AG09309 (cell line): ENCODE data around the gene SGPL1.

ENCODE experiments used
- DNase-seq: peaks from one replicate; pipeline ENCODE4 v3.0.0-alpha.2; 2010; ENCODE audit warnings: low read depth
- H3K4me3 ChIP-seq: 2 replicates; pipeline ENCODE4 v1.5.1; 2011; ENCODE audit warnings: mild to moderate bottlenecking, low read depth, low read length, moderate library complexity; ENCODE audit not compliant: control insufficient read depth
- CTCF ChIP-seq: IDR thresholded peaks from 2 replicates; pipeline ENCODE4 v1.5.1; 2011; ENCODE audit warnings: mild to moderate bottlenecking, low read depth, low read length, inconsistent platforms; ENCODE audit not compliant: insufficient read depth, control insufficient read depth; ENCODE audit errors: missing control alignments

Gene SGPL1

GRCh38 chr10:70777063-70777875 lies 38.5 kb upstream of the SGPL1 start:
- no peak for TF ChIP-seq CTCF
- DNase-seq: no peak
- H3K4me3 ChIP-seq: no peak overlapping the region

GRCh38 chr10:70778267-70778924 lies 37.4 kb upstream of the SGPL1 start:
- H3K4me3 ChIP-seq: no peak overlapping the region
- no peak for DNase-seq
- no peak for TF ChIP-seq CTCF

GRCh38 chr10:70779088-70779487 lies 36.7 kb upstream of the SGPL1 start:
- TF ChIP-seq CTCF: no peak
- no peak for DNase-seq
- no peak overlapping the region for H3K4me3 ChIP-seq

GRCh38 chr10:70779511-70780369 lies 36.0 kb upstream of the SGPL1 start:
- TF ChIP-seq CTCF: no peak
- no peak for DNase-seq
- H3K4me3 ChIP-seq: no peak overlapping the region

GRCh38 chr10:70780370-70780760 lies 35.4 kb upstream of the SGPL1 start:
- H3K4me3 ChIP-seq: no peak overlapping the region
- no peak for DNase-seq
- no peak for TF ChIP-seq CTCF

- no peak for TF ChIP-seq CTCF
- DNase-seq: no peak
- no peak overlapping the region for H3K4me3 ChIP-seq
Observed at GRCh38 chr10:70780772-70781171, 35.0 kb upstream of the SGPL1 start.
